ENCODE measurements around the gene CRY2. TPM values are rescaled to one million over a fixed set of nuclear protein-coding genes. Genes with fewer than 3 reads are reported as not detected.

Gene CRY2
- total and polyA plus RNA-seq, 2 experiments from 2014 or later = 9.5 to 15.4 TPM

GRCh38 chr11:45811571-45812290 is 35.5 kb upstream of the CRY2 start:
- ATAC-seq = no peak
- no peaks in the 10 kb centered on the region for H3K9me2 ChIP-seq (ENCODE audit: insufficient read depth)
- H3K27ac ChIP-seq (ENCODE audit: low read depth) = no peak overlapping the region
- H3K36me3 ChIP-seq (ENCODE audit: insufficient read depth) = no peaks in the 10 kb centered on the region
- H3K79me2 ChIP-seq (replicated peaks; ENCODE audit: insufficient read depth) = peaks cover 4% of the 10 kb centered on the region; the same call in 1 of the 2 replicates
- H4K20me1 ChIP-seq (replicated peaks; ENCODE audit: insufficient read depth) = peaks cover 4% of the 10 kb centered on the region; the same call in 1 of the 2 replicates
- no peak overlapping the region for H3K4me2 ChIP-seq
- Mint-ChIP-seq H3K27ac (0 out of 2 replicates have a peak overlapping the region, but pooled peaks have one; percentile 46), H3K27me3 (ENCODE audit: insufficient read depth, low read depth, poor library complexity) (peaks cover 12% of the 10 kb centered on the region), H3K9me3 (no peaks in the 10 kb centered on the region), H3K4me1 (peaks cover 28% of the 10 kb centered on the region), H3K4me3 (no peak overlapping the region), H3K36me3 (ENCODE audit: low read depth) (peaks cover 15% of the 10 kb centered on the region; the same call in 2 of the 3 replicates)
- TF ChIP-seq EZH2 (IDR thresholded peaks at IDR 0.05; ENCODE audit: low read depth, unreplicated experiment) (no peak), JUNB (IDR thresholded peaks at IDR 0.05; ENCODE audit: unreplicated experiment) (no peak), ZNF331 (CRISPR knock-in tag; IDR thresholded peaks at IDR 0.05; ENCODE audit: low read depth) (no peak), ETS1 (IDR thresholded peaks at IDR 0.05) (no peak), REST (IDR thresholded peaks at IDR 0.05; ENCODE audit: unreplicated experiment) (no peak), ZNF462 (CRISPR knock-in tag; IDR thresholded peaks at IDR 0.05) (no peak), NANOG (IDR thresholded peaks at IDR 0.05; ENCODE audit: borderline replicate concordance) (no peak), POLR2AphosphoS5 (IDR thresholded peaks at IDR 0.05; ENCODE audit: low read depth) (no peak)
- H2AFZ ChIP-seq = no peak overlapping the region
- no peak overlapping the region for H3K4me3 ChIP-seq
- no peak for DNase-seq (ENCODE audit: low spot score)
- no peaks in the 10 kb centered on the region for H3K27me3 ChIP-seq (ENCODE audit: insufficient read depth)
- no peaks in the 10 kb centered on the region for H3F3A ChIP-seq (replicated peaks; ENCODE audit: low read depth)
- peaks cover 14% of the 10 kb centered on the region for H3K4me1 ChIP-seq (ENCODE audit: insufficient read depth)

Data from GM23338 (cell line).